Measurements from ENCODE around the gene STOML1. TPM values are rescaled to one million over a fixed set of nuclear protein-coding genes. Genes with fewer than 3 reads are reported as not detected.

STOML1 gene
- polyA plus RNA-seq, 3 donors = 3.8 to 5.1 (median 4.7) TPM

DNA sequence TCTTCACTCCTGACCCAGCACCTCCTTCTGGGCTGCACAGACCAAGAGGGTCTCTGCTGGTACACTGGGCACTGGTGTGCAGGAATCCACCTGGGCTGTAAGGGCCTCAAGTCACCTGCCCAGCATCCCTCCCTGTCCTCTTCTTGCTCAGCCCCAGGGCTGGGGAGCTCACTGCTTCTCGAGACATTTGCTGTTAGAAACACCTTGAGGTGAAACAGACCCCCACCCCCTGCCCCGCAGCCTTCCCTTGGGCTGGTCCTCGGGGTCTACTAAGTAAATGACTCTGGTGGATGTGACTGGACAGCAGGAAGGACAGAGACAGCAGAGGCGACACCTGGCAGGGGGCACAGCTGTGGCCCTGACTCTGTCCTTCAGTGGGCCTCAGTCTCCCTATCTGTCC is 36.8 kb downstream of the STOML1 start:
- H3K27me3 Mint-ChIP-seq (ENCODE audit: low read depth in 3 of 3) = peaks cover 21 to 28% (median 25%) of the 10 kb centered on the region in 3 donors
- no peak for DNase-seq
- H3K79me2 ChIP-seq (ENCODE audit: insufficient read depth, low read length) = no peaks in the 10 kb centered on the region
- no peaks in the 10 kb centered on the region for H3K27me3 ChIP-seq (ENCODE audit: control insufficient read depth in 2 of 2, insufficient read depth in 2 of 2, low read length in 2 of 2)
- no peak overlapping the region for H3K9ac ChIP-seq (ENCODE audit: insufficient read depth, low read length, poor library complexity, severe bottlenecking)
- no peak overlapping the region for H2AFZ ChIP-seq (ENCODE audit: insufficient read depth, low read depth, low read length, poor library complexity, severe bottlenecking)
- H3K36me3 ChIP-seq (replicated peaks in 1 of 2; ENCODE audit: control insufficient read depth in 1 of 2, insufficient read depth in 2 of 2, low read length in 2 of 2) = no peaks in the 10 kb centered on the region
- H3K4me3 Mint-ChIP-seq = no peak overlapping the region
- WGBS (ENCODE audit: insufficient coverage) = 100% methylated on average over 3 of the region's 4 CpGs
- H3K4me1 Mint-ChIP-seq = peaks cover 30% of the 10 kb centered on the region
- intact Hi-C loops (cut with micrococcal nuclease) = no loop called here
- no peak overlapping the region for H3K27ac Mint-ChIP-seq
- H3K9me3 Mint-ChIP-seq = no peaks in the 10 kb centered on the region
- H3K4me3 ChIP-seq (replicated peaks in 1 of 3; ENCODE audit: low read depth in 2 of 3, low read length in 3 of 3) = no peak overlapping the region
- H3K27ac ChIP-seq (ENCODE audit: low read depth in 1 of 2, low read length in 2 of 2) = no peak overlapping the region
- peaks cover 10 to 17% of the 10 kb centered on the region in 2 donors for H3K4me1 ChIP-seq (ENCODE audit: control insufficient read depth in 1 of 2, insufficient read depth in 2 of 2, low read length in 2 of 2)
- TF ChIP-seq CTCF (IDR thresholded peaks at IDR 0.05) = no peak
- H4K20me1 ChIP-seq (ENCODE audit: insufficient read depth, low read length) = no peaks in the 10 kb centered on the region
- H3K4me2 ChIP-seq (replicated peaks; ENCODE audit: extremely low read depth, low read length, poor library complexity, severe bottlenecking) = no peak overlapping the region
- no peaks in the 10 kb centered on the region for H3K36me3 Mint-ChIP-seq
- no peaks in the 10 kb centered on the region for H3K9me3 ChIP-seq (replicated peaks in 1 of 2; ENCODE audit: control insufficient read depth in 1 of 2, insufficient read depth in 1 of 2, low read length in 2 of 2)

GRCh38 chr15:73954188-73955145 is 37.6 kb downstream of the STOML1 start:
- intact Hi-C loops (cut with micrococcal nuclease) = no loop called here
- 95% methylated on average over 22 of the region's 27 CpGs for WGBS (ENCODE audit: insufficient coverage)
- Histone ChIP-seq H3K9ac (ENCODE audit: insufficient read depth, low read length, poor library complexity, severe bottlenecking) (no peak overlapping the region), H3K4me2 (replicated peaks; ENCODE audit: extremely low read depth, low read length, poor library complexity, severe bottlenecking) (no peak overlapping the region), H3K27me3 (ENCODE audit: control insufficient read depth in 2 of 2, insufficient read depth in 2 of 2, low read length in 2 of 2) (no peaks in the 10 kb centered on the region), H3K36me3 (replicated peaks in 1 of 2; ENCODE audit: control insufficient read depth in 1 of 2, insufficient read depth in 2 of 2, low read length in 2 of 2) (no peaks in the 10 kb centered on the region), H3K4me1 (ENCODE audit: control insufficient read depth in 1 of 2, insufficient read depth in 2 of 2, low read length in 2 of 2) (peaks cover 10 to 17% of the 10 kb centered on the region in 2 donors), H3K79me2 (ENCODE audit: insufficient read depth, low read length) (no peaks in the 10 kb centered on the region), H2AFZ (ENCODE audit: insufficient read depth, low read depth, low read length, poor library complexity, severe bottlenecking) (no peak overlapping the region), H3K4me3 (replicated peaks in 1 of 3; ENCODE audit: low read depth in 2 of 3, low read length in 3 of 3) (no peak overlapping the region), H4K20me1 (ENCODE audit: insufficient read depth, low read length) (no peaks in the 10 kb centered on the region), H3K27ac (ENCODE audit: low read depth in 1 of 2, low read length in 2 of 2) (no peak overlapping the region), H3K9me3 (replicated peaks in 1 of 2; ENCODE audit: control insufficient read depth in 1 of 2, insufficient read depth in 1 of 2, low read length in 2 of 2) (no peaks in the 10 kb centered on the region)
- no peaks in the 10 kb centered on the region for H3K36me3 Mint-ChIP-seq
- no peaks in the 10 kb centered on the region for H3K9me3 Mint-ChIP-seq
- no peak overlapping the region for H3K4me3 Mint-ChIP-seq
- peaks cover 27% of the 10 kb centered on the region for H3K4me1 Mint-ChIP-seq
- no peak for DNase-seq
- no peak overlapping the region for H3K27ac Mint-ChIP-seq
- no peak for TF ChIP-seq CTCF (IDR thresholded peaks at IDR 0.05)
- H3K27me3 Mint-ChIP-seq (ENCODE audit: low read depth in 3 of 3) = peaks cover 17 to 24% (median 21%) of the 10 kb centered on the region in 3 donors
